NCI-H748 treated with DMSO at 0.1 percent for 48 hours (cell line): ENCODE measurements around the gene RBBP4.

Experiments used
- DNase-seq: peaks from one replicate; lab custom pipeline; 2025; lab: John Stamatoyannopoulos, UW

RBBP4 gene

GRCh38 chr1:32719681-32720275 lies 68.8 kb downstream of the RBBP4 start:
- no peak for DNase-seq

- DNase-seq = no peak
Measured at GRCh38 chr1:32724678-32725614, 73.9 kb downstream of the RBBP4 start.

- no peak for DNase-seq
Measured at GRCh38 chr1:32725615-32725982, 74.6 kb downstream of the RBBP4 start.

- DNase-seq = no peak
Measured at GRCh38 chr1:32727876-32728275, 76.9 kb downstream of the RBBP4 start.

- no peak for DNase-seq
Measured at GRCh38 chr1:32728413-32729077, 77.5 kb downstream of the RBBP4 start.

GRCh38 chr1:32729254-32730046 lies 78.4 kb downstream of the RBBP4 start:
- DNase-seq = no peak

- DNase-seq = no peak
Measured at GRCh38 chr1:32733582-32734321, 82.7 kb downstream of the RBBP4 start.
